Esophagus muscularis mucosa (tissue), 3 donors: ENCODE results near the gene RUVBL2.
"Not testable (repeated sequence)": the region's sequence is repeated elsewhere in the genome, so short reads cannot be mapped to it uniquely, and the experiment has no call there.

Experiments used
- CTCF ChIP-seq, 3 experiments: fragments of 200-600 bp in 2 of 3; fragments of 450-650 bp in 1 of 3; sonication (generic) in 2 of 3; IDR thresholded peaks; one replicate each; pipeline ENCODE4 v1.5.1; 2017 to 2019; ENCODE audit warnings: antibody characterized with exemption in 3 of 3, mild to moderate bottlenecking in 2 of 3, moderate library complexity in 1 of 3
- POLR2A ChIP-seq: fragments of 450-650 bp; IDR thresholded peaks from one replicate; pipeline ENCODE4 v1.6.1; 2017; ENCODE audit warnings: antibody characterized with exemption, moderate library complexity, mild to moderate bottlenecking, low read depth
- POLR2AphosphoS5 ChIP-seq, 2 donors: sonication (generic); formaldehyde crosslinking; IDR thresholded peaks; one replicate each; pipeline ENCODE4 v1.6.1; 2017; ENCODE audit warnings: antibody characterized with exemption in 2 of 2

- TF ChIP-seq CTCF (IDR thresholded peaks at IDR 0.05); POLR2A; POLR2AphosphoS5 (IDR thresholded peaks at IDR 0.05): not testable (repeated sequence)
These were observed 35.0 kb downstream of the RUVBL2 start for GRCh38 chr19:49028686-49029085.
